Measurements from ENCODE around the gene DNASE1L3.

DNA sequence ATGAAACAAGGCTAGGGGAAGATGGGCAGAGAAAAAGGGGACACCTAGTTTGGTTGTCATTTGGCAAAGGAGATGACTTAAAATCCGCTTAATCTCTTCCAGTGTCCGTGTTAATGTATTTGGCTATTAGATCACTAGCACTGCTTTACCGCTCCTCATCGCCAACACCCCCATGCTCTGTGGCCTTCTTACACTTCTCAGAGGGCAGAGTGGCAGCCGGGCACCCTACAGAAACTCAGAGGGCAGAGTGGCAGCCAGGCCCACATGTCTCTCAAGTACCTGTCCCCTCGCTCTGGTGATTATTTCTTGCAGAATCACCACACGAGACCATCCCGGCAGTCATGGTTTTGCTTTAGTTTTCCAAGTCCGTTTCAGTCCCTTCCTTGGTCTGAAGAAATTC is 39.6 kb downstream of the DNASE1L3 start:
- TF ChIP-seq POLR2A (IDR thresholded peaks at IDR 0.05; ENCODE audit: low read depth, low read length) (no peak), MAZ (IDR thresholded peaks at IDR 0.05; ENCODE audit: borderline replicate concordance, low read depth, low read length) (no peak), CEBPB (IDR thresholded peaks at IDR 0.05; ENCODE audit: low read depth, low read length) (no peak), MXI1 (IDR thresholded peaks at IDR 0.05; ENCODE audit: borderline replicate concordance, low read depth, low read length) (no peak), MAFK (IDR thresholded peaks at IDR 0.05; ENCODE audit: low read depth, low read length) (no peak), RCOR1 (IDR thresholded peaks at IDR 0.05; ENCODE audit: insufficient replicate concordance, low read length) (no peak)
- TF ChIP-seq, protein P1, sequence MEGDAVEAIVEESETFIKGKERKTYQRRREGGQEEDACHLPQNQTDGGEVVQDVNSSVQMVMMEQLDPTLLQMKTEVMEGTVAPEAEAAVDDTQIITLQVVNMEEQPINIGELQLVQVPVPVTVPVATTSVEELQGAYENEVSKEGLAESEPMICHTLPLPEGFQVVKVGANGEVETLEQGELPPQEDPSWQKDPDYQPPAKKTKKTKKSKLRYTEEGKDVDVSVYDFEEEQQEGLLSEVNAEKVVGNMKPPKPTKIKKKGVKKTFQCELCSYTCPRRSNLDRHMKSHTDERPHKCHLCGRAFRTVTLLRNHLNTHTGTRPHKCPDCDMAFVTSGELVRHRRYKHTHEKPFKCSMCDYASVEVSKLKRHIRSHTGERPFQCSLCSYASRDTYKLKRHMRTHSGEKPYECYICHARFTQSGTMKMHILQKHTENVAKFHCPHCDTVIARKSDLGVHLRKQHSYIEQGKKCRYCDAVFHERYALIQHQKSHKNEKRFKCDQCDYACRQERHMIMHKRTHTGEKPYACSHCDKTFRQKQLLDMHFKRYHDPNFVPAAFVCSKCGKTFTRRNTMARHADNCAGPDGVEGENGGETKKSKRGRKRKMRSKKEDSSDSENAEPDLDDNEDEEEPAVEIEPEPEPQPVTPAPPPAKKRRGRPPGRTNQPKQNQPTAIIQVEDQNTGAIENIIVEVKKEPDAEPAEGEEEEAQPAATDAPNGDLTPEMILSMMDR (conservative IDR thresholded peaks at IDR 0.05; ENCODE audit: low read depth, low read length): no peak
- TF ChIP-seq, protein P2, sequence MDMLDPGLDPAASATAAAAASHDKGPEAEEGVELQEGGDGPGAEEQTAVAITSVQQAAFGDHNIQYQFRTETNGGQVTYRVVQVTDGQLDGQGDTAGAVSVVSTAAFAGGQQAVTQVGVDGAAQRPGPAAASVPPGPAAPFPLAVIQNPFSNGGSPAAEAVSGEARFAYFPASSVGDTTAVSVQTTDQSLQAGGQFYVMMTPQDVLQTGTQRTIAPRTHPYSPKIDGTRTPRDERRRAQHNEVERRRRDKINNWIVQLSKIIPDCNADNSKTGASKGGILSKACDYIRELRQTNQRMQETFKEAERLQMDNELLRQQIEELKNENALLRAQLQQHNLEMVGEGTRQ (IDR thresholded peaks at IDR 0.05; ENCODE audit: low read depth, low read length): no peak

All from IMR-90 (cell line).